ENCODE results near the gene DPP7.

The DPP7 gene

GRCh38 chr9:137096785-137097546 lies 17.6 kb downstream of the DPP7 start:
- no peak overlapping the region for H3K4me3 Mint-ChIP-seq
- no peaks in the 10 kb centered on the region for H3K9me3 Mint-ChIP-seq
- peaks cover 15% of the 10 kb centered on the region for H3K4me1 Mint-ChIP-seq
- no peak overlapping the region for H3K27ac Mint-ChIP-seq
- ATAC-seq = no peak
- no peaks in the 10 kb centered on the region for H3K27me3 Mint-ChIP-seq
- peaks cover 43% of the 10 kb centered on the region for H3K36me3 Mint-ChIP-seq

GRCh38 chr9:137095664-137096517 lies 18.6 kb downstream of the DPP7 start:
- H3K36me3 Mint-ChIP-seq = peaks cover 48% of the 10 kb centered on the region
- H3K27me3 Mint-ChIP-seq = no peaks in the 10 kb centered on the region
- peaks cover 19% of the 10 kb centered on the region for H3K4me1 Mint-ChIP-seq
- no peaks in the 10 kb centered on the region for H3K9me3 Mint-ChIP-seq
- H3K4me3 Mint-ChIP-seq = peak overlapping the region; percentile 71
- ATAC-seq = peak; percentile 97
- peak overlapping the region; percentile 76 for H3K27ac Mint-ChIP-seq

GRCh38 chr9:137089232-137089947 lies 25.1 kb downstream of the DPP7 start:
- peaks cover 50% of the 10 kb centered on the region for H3K4me1 Mint-ChIP-seq
- peaks cover 34% of the 10 kb centered on the region for H3K36me3 Mint-ChIP-seq
- no peak for ATAC-seq
- no peaks in the 10 kb centered on the region for H3K9me3 Mint-ChIP-seq
- H3K27me3 Mint-ChIP-seq = no peaks in the 10 kb centered on the region
- H3K4me3 Mint-ChIP-seq = no peak overlapping the region
- peak overlapping the region; percentile 74 for H3K27ac Mint-ChIP-seq

GRCh38 chr9:137088121-137088520 lies 26.4 kb downstream of the DPP7 start:
- no peaks in the 10 kb centered on the region for H3K9me3 Mint-ChIP-seq

GRCh38 chr9:137087409-137087925 lies 27.1 kb downstream of the DPP7 start:
- peak overlapping the region; percentile 83 for H3K4me3 Mint-ChIP-seq
- peaks cover 24% of the 10 kb centered on the region for H3K36me3 Mint-ChIP-seq
- H3K4me1 Mint-ChIP-seq = peaks cover 68% of the 10 kb centered on the region
- H3K27me3 Mint-ChIP-seq = no peaks in the 10 kb centered on the region
- no peak for ATAC-seq
- H3K27ac Mint-ChIP-seq = peak overlapping the region; percentile 99
- no peaks in the 10 kb centered on the region for H3K9me3 Mint-ChIP-seq

More at GRCh38 chr9:137088121-137088520, 26.4 kb downstream of the DPP7 start:
- H3K27me3 Mint-ChIP-seq = no peaks in the 10 kb centered on the region
- H3K4me1 Mint-ChIP-seq = peaks cover 62% of the 10 kb centered on the region
- peak overlapping the region; percentile 99 for H3K27ac Mint-ChIP-seq
- H3K36me3 Mint-ChIP-seq = peaks cover 29% of the 10 kb centered on the region
- ATAC-seq = no peak
- H3K4me3 Mint-ChIP-seq = peak overlapping the region; percentile 83

- Mint-ChIP-seq H3K4me3 (peak within 1 kb of the TSS; percentile 91), H3K36me3 (peaks cover 24% of the 10 kb centered on the region), H3K4me1 (peaks cover 68% of the 10 kb centered on the region), H3K9me3 (no peaks in the 10 kb centered on the region), H3K27me3 (no peaks in the 10 kb centered on the region), H3K27ac (peak within 1 kb of the TSS; percentile 99)
- peak; percentile 91 for ATAC-seq
Observed at GRCh38 chr9:137086531-137087408, 27.8 kb downstream of the DPP7 start, which contains the start of gene MAN1B1. MAN1B1 (plus strand) TSS chr9:137086985; CDS start chr9:137087000, 15 bp downstream.

- Mint-ChIP-seq H3K27ac (peak overlapping the region; percentile 99), H3K27me3 (no peaks in the 10 kb centered on the region), H3K4me3 (peak overlapping the region; percentile 91), H3K4me1 (peaks cover 66% of the 10 kb centered on the region), H3K36me3 (peaks cover 24% of the 10 kb centered on the region), H3K9me3 (no peaks in the 10 kb centered on the region)
- ATAC-seq = no peak
Observed at GRCh38 chr9:137085920-137086530, 28.5 kb downstream of the DPP7 start.

GRCh38 chr9:137084526-137084925 lies 30.0 kb downstream of the DPP7 start:
- H3K36me3 Mint-ChIP-seq = peaks cover 19% of the 10 kb centered on the region
- H3K4me1 Mint-ChIP-seq = peaks cover 56% of the 10 kb centered on the region
- peak overlapping the region; percentile 99 for H3K27ac Mint-ChIP-seq
- ATAC-seq = no peak
- no peaks in the 10 kb centered on the region for H3K9me3 Mint-ChIP-seq
- no peak overlapping the region for H3K4me3 Mint-ChIP-seq
- no peaks in the 10 kb centered on the region for H3K27me3 Mint-ChIP-seq

GRCh38 chr9:137083394-137084004 lies 31.0 kb downstream of the DPP7 start:
- H3K27ac Mint-ChIP-seq = peak overlapping the region; percentile 77
- H3K4me1 Mint-ChIP-seq = peaks cover 48% of the 10 kb centered on the region
- H3K27me3 Mint-ChIP-seq = no peaks in the 10 kb centered on the region
- no peak overlapping the region for H3K4me3 Mint-ChIP-seq
- H3K9me3 Mint-ChIP-seq = no peaks in the 10 kb centered on the region
- peaks cover 12% of the 10 kb centered on the region for H3K36me3 Mint-ChIP-seq
- ATAC-seq = peak; percentile 42

- H3K27me3 Mint-ChIP-seq = no peaks in the 10 kb centered on the region
Observed at GRCh38 chr9:137082925-137083290, 31.6 kb downstream of the DPP7 start.

GRCh38 chr9:137082222-137082924 lies 32.2 kb downstream of the DPP7 start:
- Mint-ChIP-seq H3K4me1 (peaks cover 41% of the 10 kb centered on the region), H3K27me3 (no peaks in the 10 kb centered on the region), H3K9me3 (no peaks in the 10 kb centered on the region), H3K36me3 (peaks cover 12% of the 10 kb centered on the region), H3K27ac (peak overlapping the region; percentile 77), H3K4me3 (no peak overlapping the region)
- ATAC-seq = no peak

More at GRCh38 chr9:137082925-137083290, 31.6 kb downstream of the DPP7 start:
- H3K9me3 Mint-ChIP-seq = no peaks in the 10 kb centered on the region
- H3K4me3 Mint-ChIP-seq = no peak overlapping the region
- peaks cover 47% of the 10 kb centered on the region for H3K4me1 Mint-ChIP-seq
- ATAC-seq = no peak
- peak overlapping the region; percentile 77 for H3K27ac Mint-ChIP-seq
- peaks cover 12% of the 10 kb centered on the region for H3K36me3 Mint-ChIP-seq

GRCh38 chr9:137080260-137081122 lies 34.0 kb downstream of the DPP7 start:
- Mint-ChIP-seq H3K36me3 (peaks cover 12% of the 10 kb centered on the region), H3K27me3 (no peaks in the 10 kb centered on the region), H3K4me1 (peaks cover 41% of the 10 kb centered on the region), H3K9me3 (no peaks in the 10 kb centered on the region), H3K27ac (no peak overlapping the region), H3K4me3 (no peak overlapping the region)
- no peak for ATAC-seq

All from stimulated activated memory B cell treated with anti-CD40 and anti-IgM and Interleukin-4, amounts not matched to agents 10 μg/mL and 1 μg/mL and 100 μg/mL, for 72 hours (primary cell).